HG02610 (cell line): ENCODE results near the gene GPER1.
"Not testable (repeated sequence)": the region's sequence is repeated elsewhere in the genome, so short reads cannot be mapped to it uniquely, and the experiment has no call there.

Experiments used
- ATAC-seq: cut with Tn5 transposase; IDR thresholded peaks from one replicate; pipeline ENCODE4 v1.9.1; 2021; ENCODE audit warnings: mild to moderate bottlenecking, moderate library complexity; ENCODE audit not compliant: unreplicated experiment

GPER1 gene

DNA sequence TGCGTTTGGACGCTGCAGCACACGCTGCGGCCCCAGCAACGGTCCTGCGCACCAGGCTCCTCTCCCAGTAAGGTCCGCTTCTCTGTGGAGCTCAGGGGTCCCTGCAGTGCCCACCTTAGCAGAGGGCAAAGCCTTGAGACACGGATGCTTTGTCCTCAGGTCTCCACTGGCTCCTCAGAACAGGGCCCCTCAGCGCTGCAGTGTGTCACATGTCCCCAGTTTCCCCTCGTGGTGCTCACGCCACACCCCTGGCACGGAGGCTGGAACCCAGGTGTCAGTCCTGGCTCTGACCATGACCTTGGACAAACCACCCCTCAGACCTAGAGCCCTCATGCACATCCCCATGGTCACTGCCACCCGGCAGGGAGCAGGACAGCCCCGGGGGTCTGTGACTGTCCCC lies 19.9 kb upstream of the GPER1 start:
- no peak for ATAC-seq

DNA sequence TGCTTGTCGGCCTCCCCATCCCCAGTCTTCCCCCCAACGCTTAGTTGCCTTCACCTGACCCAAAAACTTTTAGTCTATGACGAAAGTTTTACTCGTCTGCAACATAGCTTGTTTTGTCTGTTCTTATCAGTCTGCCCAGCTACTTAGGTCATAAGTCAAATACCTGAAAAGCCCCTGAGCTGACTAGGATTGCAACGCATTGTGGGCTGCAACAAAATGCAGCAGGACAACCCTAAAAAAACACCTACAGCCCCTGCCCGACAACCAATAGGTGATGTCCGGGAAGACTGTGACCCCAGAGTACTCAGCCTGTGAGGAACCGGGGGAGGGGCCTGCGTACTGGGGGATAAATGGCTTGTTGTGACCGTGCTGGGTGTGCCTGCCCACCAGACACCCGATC lies 19.3 kb upstream of the GPER1 start:
- no peak for ATAC-seq

DNA sequence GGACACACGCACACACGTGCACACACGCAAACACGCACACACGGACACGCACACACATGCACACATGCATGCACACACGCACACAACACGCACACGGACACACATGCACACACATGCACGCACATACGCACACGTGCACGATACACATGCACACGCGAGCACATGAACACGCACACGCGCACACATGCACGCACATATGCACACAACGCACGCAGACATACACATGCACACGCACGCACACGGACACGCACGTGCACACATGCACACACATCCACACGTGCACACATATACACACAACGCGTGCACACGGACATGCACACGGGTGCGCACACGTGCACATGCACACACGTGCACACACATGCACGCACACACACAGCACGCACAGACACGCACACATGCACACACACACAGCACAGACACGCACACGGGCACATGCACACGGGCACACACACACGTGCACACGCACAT lies 17.3 kb upstream of the GPER1 start:
- no peak for ATAC-seq

DNA sequence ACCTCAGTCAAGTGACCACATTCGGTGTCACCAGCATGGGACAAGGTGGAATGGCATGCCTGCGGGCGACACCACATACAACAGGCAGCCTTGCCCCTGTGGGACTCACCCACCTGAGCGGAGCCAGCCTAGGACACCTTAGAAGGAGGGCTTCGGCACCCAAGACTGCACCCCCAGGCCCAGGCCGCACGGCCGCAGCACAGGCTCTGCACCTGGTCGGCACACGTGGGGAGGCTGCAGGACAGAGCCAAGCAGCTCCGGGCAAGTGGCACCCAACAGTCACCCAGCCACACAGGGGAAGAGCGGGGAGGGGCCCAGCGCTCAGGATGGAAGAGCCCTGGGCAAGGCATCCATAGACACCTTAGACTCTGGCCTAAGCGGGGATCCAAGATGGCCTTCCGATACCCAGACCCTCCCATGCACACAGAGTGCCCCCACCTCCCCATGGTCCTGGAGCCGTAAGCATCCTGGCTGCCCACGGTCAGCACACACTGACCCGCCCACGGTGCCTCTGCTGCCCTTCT lies 16.1 kb upstream of the GPER1 start:
- no peak for ATAC-seq

DNA sequence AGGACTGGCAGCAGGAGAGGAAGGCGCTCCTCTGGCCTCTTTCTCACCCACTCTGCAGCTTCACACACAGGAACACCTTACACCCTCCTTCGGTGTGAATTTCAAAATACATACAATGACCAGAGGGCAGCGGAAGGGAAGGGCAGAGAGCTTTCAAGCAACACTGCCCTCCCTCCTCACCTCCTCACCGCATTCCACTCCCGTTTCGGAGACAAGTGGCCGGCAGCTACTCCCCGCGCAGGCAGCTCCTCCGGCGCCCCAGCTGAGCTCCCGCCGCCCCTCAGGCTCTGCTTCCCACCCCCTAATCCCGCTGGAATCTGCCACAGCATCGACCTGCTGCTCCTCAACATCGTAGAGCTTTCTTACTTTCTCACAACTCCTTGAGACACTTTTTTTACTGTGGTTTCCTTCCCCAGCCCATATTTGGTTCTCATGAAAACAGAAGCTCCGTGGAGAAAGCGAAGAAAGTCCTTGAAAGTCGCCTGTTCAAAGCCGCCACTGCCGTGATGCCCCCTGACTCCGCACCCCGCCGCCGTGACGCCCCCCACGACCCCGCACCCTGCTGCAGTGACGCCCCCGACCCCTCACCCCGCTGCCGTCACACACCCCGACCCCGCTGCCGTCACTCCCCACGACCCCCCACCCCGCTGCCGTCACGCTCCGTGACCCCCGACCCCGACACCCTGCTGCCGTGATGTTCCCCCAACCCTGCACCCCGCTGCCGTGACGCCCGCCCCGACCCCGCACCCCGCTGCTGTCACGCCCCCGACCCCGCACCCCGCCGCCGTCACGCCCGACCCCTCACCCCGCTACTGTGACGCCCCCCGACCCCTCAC lies 14.6 kb upstream of the GPER1 start:
- no peak for ATAC-seq

DNA sequence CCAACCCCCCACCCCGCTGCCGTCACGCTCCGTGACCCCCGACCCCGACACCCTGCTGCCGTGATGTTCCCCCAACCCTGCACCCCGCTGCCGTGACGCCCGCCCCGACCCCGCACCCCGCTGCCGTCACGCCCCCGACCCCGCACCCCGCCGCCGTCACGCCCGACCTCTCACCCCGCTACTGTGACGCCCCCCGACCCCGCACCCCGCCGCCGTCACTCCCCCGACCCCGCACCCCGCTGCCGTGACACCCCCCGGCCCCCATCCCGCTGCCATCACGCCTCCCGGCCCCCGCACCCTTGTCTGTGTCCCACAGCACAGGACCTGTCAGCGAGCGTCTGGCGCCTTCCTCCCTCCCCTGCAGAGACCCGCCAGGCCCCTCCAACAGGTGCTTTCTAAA lies 13.9 kb upstream of the GPER1 start:
- ATAC-seq: not testable (repeated sequence)

DNA sequence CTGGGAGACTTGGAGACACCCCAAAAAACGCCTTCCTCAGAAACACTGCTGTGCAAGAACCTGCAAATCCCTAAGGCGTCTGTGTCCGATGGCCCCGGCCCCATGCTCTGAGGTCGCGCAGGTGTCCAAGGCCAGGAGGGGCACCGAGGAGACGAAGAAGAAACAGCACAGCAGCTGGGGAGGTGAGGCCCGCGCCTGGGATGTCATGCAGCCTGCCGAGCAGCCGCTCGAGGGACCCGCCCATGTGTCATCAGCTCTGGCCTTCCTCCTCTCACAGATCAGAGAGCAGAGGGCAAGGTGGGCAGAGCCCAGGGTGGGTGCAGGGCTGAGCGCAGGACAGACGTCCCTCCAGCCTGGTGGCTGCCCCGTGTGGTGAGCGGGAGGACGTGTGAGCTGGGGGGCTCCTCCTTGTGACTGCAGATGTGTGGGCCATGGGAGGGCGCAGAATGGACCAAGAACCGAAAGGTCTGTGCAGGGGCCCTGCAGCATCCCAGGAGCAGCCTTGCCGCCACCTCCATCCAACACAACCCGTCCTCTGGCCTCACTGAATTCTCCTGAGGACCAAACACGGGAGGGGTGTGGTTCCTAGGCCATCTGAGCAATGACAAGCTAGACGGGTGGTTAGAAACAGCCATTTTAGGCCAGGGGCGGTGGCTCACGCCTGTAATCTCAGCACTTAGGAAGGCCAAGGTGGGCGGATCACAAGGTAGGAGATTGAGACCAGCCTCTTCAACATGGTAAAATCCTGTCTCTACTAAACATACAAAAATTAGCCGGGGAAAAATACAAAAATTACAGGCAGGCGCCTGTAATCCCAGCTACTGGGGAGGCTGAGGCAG lies 13.1 kb upstream of the GPER1 start:
- no peak for ATAC-seq

DNA sequence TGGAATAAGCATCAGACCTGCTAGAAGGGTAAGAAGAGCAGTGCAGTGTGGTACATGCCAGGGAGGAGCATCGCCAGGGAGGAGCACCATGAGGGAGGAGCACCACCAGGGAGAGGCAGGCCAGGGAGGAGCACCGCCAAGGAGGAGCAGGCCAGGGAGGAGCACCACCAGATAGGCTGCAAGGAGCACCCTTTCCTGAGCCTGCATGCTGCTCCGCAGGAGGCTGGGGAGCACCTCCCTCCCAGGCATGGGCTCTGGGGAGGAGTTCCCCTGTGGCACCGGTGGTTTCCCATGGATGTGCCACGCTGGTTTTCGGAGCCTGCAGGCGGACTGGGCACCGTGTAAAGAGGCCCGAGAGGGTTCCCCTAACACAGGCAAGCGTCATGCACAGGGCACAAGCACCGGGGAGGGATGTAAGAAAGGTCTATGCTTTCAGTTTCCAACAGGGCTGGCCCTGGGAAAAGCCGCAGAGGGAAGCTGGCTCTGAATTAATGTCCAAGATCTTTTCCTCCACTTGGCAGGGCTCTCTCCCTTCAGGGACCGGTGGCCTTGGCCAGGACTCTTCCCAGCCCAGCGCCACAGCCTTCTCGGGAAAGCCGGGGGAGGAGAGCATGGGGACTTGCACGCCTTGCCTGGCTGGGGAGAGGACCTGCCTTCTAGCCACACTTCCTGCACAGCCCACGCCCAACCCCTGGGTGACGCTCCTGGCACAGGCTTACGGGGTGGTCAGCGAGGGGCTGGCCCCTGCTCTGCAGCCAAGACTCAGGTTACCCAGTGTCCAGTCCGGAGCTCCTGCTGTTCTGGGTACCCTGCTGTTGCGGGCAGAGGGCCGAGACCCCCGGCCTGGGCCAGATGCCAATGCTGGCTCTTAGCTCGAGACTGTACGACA lies 11.5 kb upstream of the GPER1 start:
- no peak for ATAC-seq

DNA sequence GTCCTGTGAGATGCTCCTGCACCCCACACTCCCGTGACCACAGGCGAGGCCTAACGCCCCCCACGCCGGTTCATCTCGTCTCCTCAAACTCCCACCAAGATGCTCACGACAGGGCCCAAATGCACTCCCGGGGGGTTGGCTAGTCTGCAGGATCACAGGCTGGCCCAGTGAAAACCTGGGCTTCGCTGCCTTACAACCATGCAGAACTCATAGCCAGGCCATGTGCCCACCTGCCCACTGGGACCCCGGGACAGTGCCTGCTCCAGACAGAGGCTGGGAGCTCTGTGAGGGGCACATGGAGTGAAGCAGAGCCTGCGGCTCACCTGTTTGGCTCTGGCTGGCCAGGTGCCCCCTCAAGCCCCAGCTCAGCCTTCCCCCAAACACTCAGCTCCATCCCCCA lies 9.4 kb upstream of the GPER1 start:
- ATAC-seq: no peak

DNA sequence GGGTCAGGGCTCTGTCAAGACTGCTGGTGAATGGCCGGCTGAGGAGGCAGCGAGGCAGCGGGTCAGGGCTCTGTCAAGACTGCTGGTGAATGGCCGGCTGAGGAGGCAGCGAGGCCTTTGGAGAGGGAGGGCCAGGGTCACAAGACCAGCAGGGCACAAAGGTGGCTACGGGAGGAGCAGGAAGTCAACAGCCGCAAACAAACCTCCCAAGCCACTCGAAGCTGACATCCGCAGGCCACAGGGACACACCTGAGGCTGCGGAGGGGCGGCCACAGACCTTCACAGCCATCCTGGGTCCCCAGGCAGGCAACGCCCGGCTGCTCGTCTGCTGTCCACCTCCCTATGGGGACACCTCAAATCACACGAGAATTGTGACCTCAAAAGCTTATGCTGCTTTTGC lies 8.9 kb upstream of the GPER1 start:
- ATAC-seq: no peak

DNA sequence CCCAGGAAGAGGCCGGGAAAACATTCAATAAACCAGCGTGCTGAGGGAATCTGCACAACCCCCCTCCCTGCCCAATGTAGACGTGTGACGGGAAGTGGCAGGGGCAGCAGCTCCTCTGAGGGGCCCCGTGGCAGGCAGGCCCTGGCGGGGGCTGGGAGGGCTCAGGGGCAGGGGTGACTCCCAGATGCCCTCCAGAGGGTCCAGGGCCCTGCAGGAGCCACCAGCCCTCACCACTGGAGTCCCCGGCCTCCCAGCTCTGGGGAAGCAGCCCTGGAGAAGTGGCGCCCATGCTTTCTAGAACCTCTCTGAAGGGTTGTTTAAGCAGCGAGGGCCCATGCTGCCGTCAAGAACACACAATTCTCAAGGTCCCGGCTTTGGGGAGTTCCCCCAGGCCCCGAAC lies 8.4 kb upstream of the GPER1 start:
- ATAC-seq: no peak

DNA sequence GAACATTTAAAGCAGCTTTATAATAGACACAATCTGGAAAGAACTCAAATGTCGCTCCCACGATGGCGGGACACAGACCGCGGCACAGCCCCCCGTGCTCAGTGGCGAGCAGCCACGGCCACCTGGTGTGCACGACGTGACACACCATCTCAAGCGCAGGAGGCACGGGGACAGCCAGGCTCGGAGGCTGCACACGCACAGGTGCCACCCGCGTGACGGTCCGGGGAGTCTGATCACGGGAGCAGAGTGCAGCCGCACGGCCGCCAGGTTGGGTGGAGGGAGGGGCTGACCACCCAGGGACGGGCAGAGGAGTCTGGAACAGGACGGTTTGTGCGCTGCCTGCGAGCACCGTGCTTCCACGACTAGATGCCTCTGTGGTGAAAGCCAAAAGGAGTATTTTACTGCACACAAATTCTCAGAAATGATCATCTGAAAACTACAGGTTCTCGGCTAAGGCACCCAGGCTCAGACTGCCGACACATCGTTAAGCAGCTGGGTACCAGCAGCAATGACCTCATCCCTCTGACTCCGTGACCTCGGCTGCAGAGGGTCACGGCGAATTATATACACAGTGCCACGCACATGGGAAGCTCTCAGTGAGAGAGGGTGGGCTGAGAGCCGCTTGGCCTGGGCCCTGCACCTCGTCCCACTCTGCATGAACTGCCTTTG lies 7.5 kb upstream of the GPER1 start:
- no peak for ATAC-seq

DNA sequence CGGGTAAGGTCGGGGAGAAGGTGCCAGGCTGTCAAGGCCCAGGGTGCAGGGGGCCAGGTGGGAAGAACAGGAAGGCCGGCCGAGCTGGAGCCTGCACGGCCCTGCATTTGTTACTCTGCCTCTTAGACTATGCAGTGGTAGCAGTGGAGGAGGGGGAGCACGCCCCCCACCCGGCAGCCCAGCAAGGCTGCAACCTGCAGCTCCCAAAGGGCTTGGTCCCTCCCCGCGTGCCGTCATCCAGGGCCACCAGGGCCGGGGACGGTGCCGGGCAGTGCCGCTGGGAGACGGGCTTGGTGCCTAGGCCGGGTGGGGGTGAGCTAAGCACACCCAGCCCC lies 7.0 kb upstream of the GPER1 start:
- no peak for ATAC-seq

DNA sequence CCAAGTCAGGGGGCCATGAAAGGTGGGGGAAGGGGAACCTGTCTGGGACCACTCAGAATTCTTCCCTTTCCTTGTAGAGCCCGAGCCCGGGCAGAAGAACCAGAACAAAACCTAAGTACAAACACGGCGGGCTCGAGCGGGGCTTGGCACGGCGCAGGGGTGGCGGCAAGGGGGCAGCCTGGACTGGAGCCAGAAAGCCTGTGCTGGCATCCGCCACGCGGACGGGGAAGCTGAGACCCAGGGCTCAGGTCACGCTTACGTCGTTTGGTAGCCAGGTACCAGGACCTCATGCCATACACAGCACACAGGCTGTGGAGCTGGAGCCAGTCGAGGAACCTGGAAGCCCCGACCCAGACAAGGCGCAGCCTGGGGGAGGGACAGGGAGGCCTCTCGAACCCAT lies 6.6 kb upstream of the GPER1 start:
- no peak for ATAC-seq

DNA sequence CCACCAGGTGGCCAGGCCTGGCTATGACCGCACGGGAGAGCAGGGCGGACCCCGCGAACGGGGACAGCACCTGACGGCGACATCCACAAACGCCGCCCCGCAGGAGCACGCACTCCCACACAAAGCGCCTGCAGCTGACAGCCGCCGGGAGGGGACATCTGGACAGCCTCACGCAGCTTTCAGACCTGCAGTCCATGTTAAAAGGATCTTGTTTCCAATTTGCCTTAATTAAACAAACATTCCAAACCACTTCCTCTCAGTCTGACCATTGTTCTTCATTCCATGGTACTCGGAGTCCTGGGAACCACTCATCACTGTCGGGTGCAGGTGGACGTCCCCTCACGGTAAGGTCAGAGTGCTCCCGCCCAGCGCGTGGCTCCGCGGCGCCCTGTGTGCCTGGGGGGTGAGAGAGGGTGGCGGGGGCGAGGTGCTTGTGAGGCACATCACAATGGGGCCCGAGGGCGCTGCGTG lies 5.9 kb upstream of the GPER1 start:
- ATAC-seq: no peak

DNA sequence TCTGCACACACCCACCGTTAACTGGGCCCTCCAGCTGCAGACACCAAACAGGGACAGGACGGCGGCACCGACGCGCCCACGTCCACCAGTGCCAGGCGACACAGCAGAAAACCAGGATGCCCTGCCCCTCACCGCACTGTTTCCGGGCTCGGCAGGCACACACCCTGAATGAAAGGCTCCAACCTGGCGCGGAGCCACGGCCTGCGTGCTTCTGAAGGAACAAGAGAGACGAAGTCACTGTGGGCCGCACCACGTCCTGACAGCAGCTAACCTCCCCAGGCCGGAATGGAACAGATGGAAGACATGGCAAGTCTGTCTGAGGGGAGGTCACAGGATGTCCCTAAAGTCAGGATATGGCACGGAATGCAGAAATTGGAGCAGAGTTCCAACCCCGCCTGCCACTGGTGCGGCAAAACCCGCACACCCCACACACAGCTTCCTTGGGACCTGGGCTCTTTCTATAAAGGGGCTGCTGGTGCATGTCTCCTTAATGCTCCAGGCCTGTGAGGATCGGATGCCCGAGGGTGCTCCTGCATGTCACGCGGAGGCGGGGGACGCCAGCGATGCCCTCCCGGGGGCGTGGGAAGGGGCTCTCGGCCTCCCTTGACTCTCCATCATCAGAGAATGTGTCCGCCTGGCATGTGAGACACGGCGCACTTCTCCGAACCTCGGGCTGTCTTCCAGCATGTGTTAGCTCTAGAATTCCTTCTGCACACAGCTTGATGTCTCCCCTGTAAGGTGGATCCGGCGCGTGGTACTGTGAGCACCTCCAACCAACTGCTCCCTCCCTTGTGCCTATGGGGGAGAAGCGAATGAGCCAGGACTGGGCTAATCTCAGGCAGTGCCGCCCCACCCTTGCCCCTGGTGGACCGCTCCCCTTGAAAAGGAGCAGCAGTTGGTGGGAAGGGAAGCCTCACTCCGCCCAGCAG lies 3.9 kb upstream of the GPER1 start:
- ATAC-seq: no peak

DNA sequence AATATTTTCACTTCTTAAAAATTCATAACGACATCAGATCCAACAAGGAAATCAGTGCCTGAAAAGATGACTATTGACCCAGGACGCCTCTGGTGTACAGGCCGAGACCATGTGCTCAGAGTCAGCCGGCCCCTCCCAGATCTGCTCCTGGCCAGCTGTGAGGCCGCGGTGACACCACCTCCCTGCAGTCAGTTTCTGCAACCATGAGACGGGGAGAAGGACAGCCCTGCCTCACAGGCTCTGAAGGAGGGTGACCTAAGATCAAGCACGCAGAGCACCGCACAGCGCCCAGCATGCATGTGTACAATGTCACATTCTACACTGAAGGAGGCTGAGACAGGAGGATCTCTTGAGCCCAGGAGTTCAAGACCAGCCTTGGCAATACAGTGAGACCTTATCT lies 2.6 kb upstream of the GPER1 start:
- ATAC-seq: no peak

DNA sequence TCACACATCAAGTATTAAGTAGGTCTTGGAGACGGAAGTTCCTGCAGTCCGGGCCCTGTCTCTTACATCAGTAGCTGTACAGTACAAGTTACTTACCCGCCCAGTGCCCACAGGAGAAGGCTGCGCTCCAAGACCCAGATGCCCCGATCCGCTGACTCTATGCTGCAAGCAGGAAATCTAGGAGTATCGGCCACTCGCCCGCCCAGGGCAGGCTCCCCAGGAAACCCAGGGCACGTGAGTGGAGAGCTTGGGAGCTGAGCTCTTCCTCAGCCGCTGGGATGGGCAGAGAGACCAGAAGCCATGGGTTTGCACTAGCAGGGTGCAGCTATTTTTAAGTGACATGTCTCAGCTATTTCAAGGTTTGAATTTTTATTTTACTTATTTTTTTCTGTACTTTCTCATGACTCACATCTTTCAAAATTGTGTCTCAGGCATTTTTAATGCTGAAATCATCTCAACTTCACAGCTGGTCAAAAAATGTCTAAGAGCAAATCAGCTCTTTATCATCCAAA lies 1.9 kb upstream of the GPER1 start:
- ATAC-seq: no peak
